A549 (cell line): ENCODE data around the gene INSYN1. TPM values are rescaled to one million over a fixed set of nuclear protein-coding genes. Genes with fewer than 3 reads are reported as not detected.

Source experiments
- ATAC-seq, 2 experiments: fragments of 200-7000 bp in 1 of 2; fragments of >200 bp in 1 of 2; cut with Nextera tagmentation in 1 of 2; cut with Tn5 transposase in 1 of 2; 3 replicates each; pipeline versions ENCODE4 v1.8.0 to v1.9.1; 2018 to 2020; ENCODE audit warnings: mild to moderate bottlenecking in 1 of 2, moderate library complexity in 1 of 2
- CTCF ChIA-PET: fragments of 300-600 bp; sonication (Branson Sonifier 250); formaldehyde crosslinking; extraction: SDS; loops from one replicate; lab custom pipeline; 2021; ENCODE audit warnings: antibody characterized with exemption, inconsistent platforms; lab: Yijun Ruan, JAX
- POLR2A ChIA-PET: fragments of 350-600 bp; formaldehyde crosslinking; extraction: SDS; loops from one replicate; lab custom pipeline; 2021; ENCODE audit warnings: antibody characterized with exemption, inconsistent platforms; lab: Yijun Ruan, JAX
- DNase-seq, 2 experiments: peaks; one replicate each; pipeline versions ENCODE4 v3.0.0 to v3.0.0-alpha.2; 2011 to 2016; ENCODE audit warnings: low read depth in 1 of 2, low spot score in 1 of 2
- FAIRE-seq: peaks from 2 replicates; lab custom pipeline; 2011; peaks lifted over from hg19 to GRCh38; lab: Jason Lieb, UNC
- H3K27ac ChIP-seq, 2 experiments: fragments of >200 bp; sonication (Bioruptor Twin); formaldehyde crosslinking; 3 replicates each; pipeline ENCODE4 v1.5.1; 2016 to 2017
- H3K4me1 ChIP-seq: fragments of >200 bp; sonication (Bioruptor Twin); formaldehyde crosslinking; 3 replicates; pipeline ENCODE4 v1.6.1; 2016
- H3K4me2 ChIP-seq: fragments of >200 bp; sonication (Bioruptor Twin); formaldehyde crosslinking; 3 replicates; pipeline ENCODE4 v1.6.1; 2016
- H3K4me3 ChIP-seq: fragments of >200 bp; sonication (Bioruptor Twin); formaldehyde crosslinking; 3 replicates; pipeline ENCODE4 v1.5.1; 2016
- H3K9me3 ChIP-seq: fragments of >200 bp; sonication (Bioruptor Twin); formaldehyde crosslinking; 3 replicates; pipeline ENCODE4 v1.6.1; 2016
- BHLHE40 ChIP-seq: IDR thresholded peaks from 2 replicates; pipeline ENCODE4 v1.6.1; 2012; ENCODE audit warnings: low read depth, low read length, inconsistent platforms
- CBX8 ChIP-seq: fragments of 200-600 bp; sonication (generic); IDR thresholded peaks from 2 replicates; pipeline ENCODE4 v1.6.1; 2016
- EHF ChIP-seq: fragments of 250-450 bp; sonication (Bioruptor Pico); IDR thresholded peaks from 2 replicates; pipeline ENCODE4 v1.5.0; 2020; ENCODE audit warnings: mild to moderate bottlenecking
- FOSB ChIP-seq: fragments of 250-450 bp; sonication (Bioruptor Pico); IDR thresholded peaks from 2 replicates; pipeline ENCODE4 v1.5.0; 2020; ENCODE audit warnings: mild to moderate bottlenecking, moderate library complexity
- FOSL2 ChIP-seq, 2 experiments: fragments of 450-650 bp in 1 of 2; fragments of >200 bp in 1 of 2; sonication (Bioruptor Twin) in 1 of 2; formaldehyde crosslinking; IDR thresholded peaks; 2 replicates each; pipeline versions ENCODE4 v1.5.0 to v1.6.1; 2016 to 2020; ENCODE audit warnings: mild to moderate bottlenecking in 1 of 2, moderate library complexity in 1 of 2
- GATA3 ChIP-seq: IDR thresholded peaks from 2 replicates; pipeline ENCODE4 v1.6.1; 2012; ENCODE audit warnings: borderline replicate concordance
- HEYL ChIP-seq: fragments of 250-450 bp; sonication (Bioruptor Pico); IDR thresholded peaks from 2 replicates; pipeline ENCODE4 v1.8.0; 2021; ENCODE audit warnings: mild to moderate bottlenecking, moderate library complexity
- HOXA7 ChIP-seq: fragments of 250-450 bp; sonication (Bioruptor Pico); IDR thresholded peaks from 2 replicates; pipeline ENCODE4 v1.5.0; 2020; ENCODE audit warnings: mild to moderate bottlenecking, moderate library complexity
- HOXB5 ChIP-seq: fragments of 250-450 bp; sonication (Bioruptor Pico); IDR thresholded peaks from 2 replicates; pipeline ENCODE4 v1.5.0; 2020; ENCODE audit warnings: mild to moderate bottlenecking, moderate library complexity
- KDM1A ChIP-seq: fragments of 200-600 bp; sonication (generic); IDR thresholded peaks from 2 replicates; pipeline ENCODE4 v1.6.1; 2016; ENCODE audit warnings: low read depth, mild to moderate bottlenecking
- MAFK ChIP-seq: fragments of 450-650 bp; IDR thresholded peaks from 2 replicates; pipeline ENCODE4 v1.6.1; 2014; ENCODE audit not compliant: partially characterized antibody
- MAZ ChIP-seq: fragments of 150-350 bp; IDR thresholded peaks from 2 replicates; pipeline ENCODE4 v1.6.1; 2014; ENCODE audit warnings: antibody characterized with exemption, low read depth, low read length, borderline replicate concordance
- NFE2L2 ChIP-seq: fragments of 150-350 bp; conservative IDR thresholded peaks from 2 replicates; pipeline ENCODE4 v1.6.1; 2014; ENCODE audit warnings: low read length
- PHF8 ChIP-seq: fragments of 200-600 bp; sonication (generic); IDR thresholded peaks from 2 replicates; pipeline ENCODE4 v1.6.1; 2016; ENCODE audit warnings: low read depth, mild to moderate bottlenecking, antibody characterized with exemption, moderate library complexity, borderline replicate concordance
- RAD21 ChIP-seq, 2 experiments: fragments of >200 bp in 1 of 2; sonication (Bioruptor Twin) in 1 of 2; formaldehyde crosslinking in 1 of 2; IDR thresholded peaks in 1 of 2; conservative IDR thresholded peaks in 1 of 2; 2 replicates in 1 of 2; 3 replicates in 1 of 2; pipeline ENCODE4 v1.6.1; 2012 to 2018; ENCODE audit warnings: inconsistent platforms in 1 of 2
- RCOR1 ChIP-seq: fragments of 150-350 bp; IDR thresholded peaks from 2 replicates; pipeline ENCODE4 v1.6.1; 2014; ENCODE audit warnings: antibody characterized with exemption, low read length, low read depth
- SREBF2 ChIP-seq: fragments of 450-650 bp; IDR thresholded peaks from 2 replicates; pipeline ENCODE4 v1.6.1; 2014; ENCODE audit warnings: mild to moderate bottlenecking, moderate library complexity
- TP53 ChIP-seq: fragments of 250-450 bp; sonication (Bioruptor Pico); IDR thresholded peaks from 2 replicates; pipeline ENCODE4 v1.5.0; 2021; ENCODE audit warnings: mild to moderate bottlenecking, moderate library complexity
- ZC3H11A ChIP-seq: fragments of 450-650 bp; IDR thresholded peaks from 2 replicates; pipeline ENCODE4 v1.6.1; 2014; ENCODE audit warnings: antibody characterized with exemption, mild to moderate bottlenecking
- ZNF302 ChIP-seq: fragments of 250-450 bp; sonication (Bioruptor Pico); IDR thresholded peaks from 2 replicates; pipeline ENCODE4 v1.9.0; 2021; ENCODE audit warnings: inconsistent platforms, mild to moderate bottlenecking, moderate library complexity
- ZSCAN20 ChIP-seq: fragments of 250-450 bp; sonication (Bioruptor Pico); IDR thresholded peaks from 2 replicates; pipeline ENCODE4 v1.8.0; 2022; ENCODE audit warnings: mild to moderate bottlenecking, moderate library complexity
- WGBS: methylation state at CpG from one replicate; pipeline ENCODE4 v1.1.6; 2017; ENCODE audit errors: missing lambda C conversion rate; 5-methylcytosine and 5-hydroxymethylcytosine counted together
- polyA plus RNA-seq, 4 experiments: library from polyadenylated mRNA; depleted of rRNA in 3 of 4; stranded (reverse); fragments of >200 nt; fragmentation: RNase III in 1 of 4; extraction: RNeasy Plus Mini Kit Qiagen cat#74134 plus additional on column Dnase treatment in 1 of 4; gene quantifications; 2 replicates in 3 of 4; 3 replicates in 1 of 4; pipeline ENCODE4 v1.2.3, GENCODE V29; 2011 to 2017
- TF ChIP-seq, protein P1 (sequence below): IDR thresholded peaks from 2 replicates; pipeline ENCODE4 v1.6.1; 2012
- TF ChIP-seq, protein P2 (sequence below): fragments of 450-650 bp; IDR thresholded peaks from 2 replicates; pipeline ENCODE4 v1.6.1; 2014; ENCODE audit warnings: antibody characterized with exemption
- TF ChIP-seq, protein P3 (sequence below): fragments of 200-600 bp; sonication (generic); IDR thresholded peaks from 2 replicates; pipeline ENCODE4 v1.6.1; 2016; ENCODE audit warnings: antibody characterized with exemption, mild to moderate bottlenecking, moderate library complexity
- TF ChIP-seq, protein P4 (sequence below): fragments of 250-450 bp; sonication (Bioruptor Pico); IDR thresholded peaks from 2 replicates; pipeline ENCODE4 v1.5.0; 2021; ENCODE audit warnings: mild to moderate bottlenecking, moderate library complexity, borderline replicate concordance

Gene INSYN1
- polyA plus RNA-seq, 2 of the 4 experiments (the other 2 are of a cell fraction): 0.54 to 1.9 TPM

DNA sequence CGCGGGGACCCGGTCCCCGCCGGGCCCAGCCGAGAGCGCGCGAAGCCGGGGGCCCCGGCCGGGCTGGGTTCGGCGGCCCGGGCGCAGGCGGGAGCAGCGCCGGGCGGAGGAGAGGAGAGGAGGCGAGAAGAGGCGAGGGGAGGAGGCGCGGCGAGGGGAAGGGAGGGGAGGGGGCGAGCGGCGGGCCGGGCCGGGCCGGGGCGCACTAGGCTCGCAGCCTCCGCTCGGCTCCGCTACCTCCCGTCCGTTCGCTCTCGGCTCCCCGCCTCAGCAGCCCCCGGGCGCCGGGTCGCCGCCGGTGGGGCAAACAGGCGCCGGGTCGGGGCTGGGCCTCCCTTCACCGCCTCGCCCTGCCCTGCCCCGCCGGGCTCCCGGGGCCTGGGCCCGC, 351 bp downstream of the INSYN1 start (continued):
- TF ChIP-seq, protein P1, sequence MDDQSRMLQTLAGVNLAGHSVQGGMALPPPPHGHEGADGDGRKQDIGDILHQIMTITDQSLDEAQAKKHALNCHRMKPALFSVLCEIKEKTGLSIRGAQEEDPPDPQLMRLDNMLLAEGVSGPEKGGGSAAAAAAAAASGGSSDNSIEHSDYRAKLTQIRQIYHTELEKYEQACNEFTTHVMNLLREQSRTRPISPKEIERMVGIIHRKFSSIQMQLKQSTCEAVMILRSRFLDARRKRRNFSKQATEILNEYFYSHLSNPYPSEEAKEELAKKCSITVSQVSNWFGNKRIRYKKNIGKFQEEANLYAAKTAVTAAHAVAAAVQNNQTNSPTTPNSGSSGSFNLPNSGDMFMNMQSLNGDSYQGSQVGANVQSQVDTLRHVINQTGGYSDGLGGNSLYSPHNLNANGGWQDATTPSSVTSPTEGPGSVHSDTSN: no peak
- TF ChIP-seq, protein P2, sequence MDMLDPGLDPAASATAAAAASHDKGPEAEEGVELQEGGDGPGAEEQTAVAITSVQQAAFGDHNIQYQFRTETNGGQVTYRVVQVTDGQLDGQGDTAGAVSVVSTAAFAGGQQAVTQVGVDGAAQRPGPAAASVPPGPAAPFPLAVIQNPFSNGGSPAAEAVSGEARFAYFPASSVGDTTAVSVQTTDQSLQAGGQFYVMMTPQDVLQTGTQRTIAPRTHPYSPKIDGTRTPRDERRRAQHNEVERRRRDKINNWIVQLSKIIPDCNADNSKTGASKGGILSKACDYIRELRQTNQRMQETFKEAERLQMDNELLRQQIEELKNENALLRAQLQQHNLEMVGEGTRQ: no peak
- TF ChIP-seq CBX8: no peak

DNA sequence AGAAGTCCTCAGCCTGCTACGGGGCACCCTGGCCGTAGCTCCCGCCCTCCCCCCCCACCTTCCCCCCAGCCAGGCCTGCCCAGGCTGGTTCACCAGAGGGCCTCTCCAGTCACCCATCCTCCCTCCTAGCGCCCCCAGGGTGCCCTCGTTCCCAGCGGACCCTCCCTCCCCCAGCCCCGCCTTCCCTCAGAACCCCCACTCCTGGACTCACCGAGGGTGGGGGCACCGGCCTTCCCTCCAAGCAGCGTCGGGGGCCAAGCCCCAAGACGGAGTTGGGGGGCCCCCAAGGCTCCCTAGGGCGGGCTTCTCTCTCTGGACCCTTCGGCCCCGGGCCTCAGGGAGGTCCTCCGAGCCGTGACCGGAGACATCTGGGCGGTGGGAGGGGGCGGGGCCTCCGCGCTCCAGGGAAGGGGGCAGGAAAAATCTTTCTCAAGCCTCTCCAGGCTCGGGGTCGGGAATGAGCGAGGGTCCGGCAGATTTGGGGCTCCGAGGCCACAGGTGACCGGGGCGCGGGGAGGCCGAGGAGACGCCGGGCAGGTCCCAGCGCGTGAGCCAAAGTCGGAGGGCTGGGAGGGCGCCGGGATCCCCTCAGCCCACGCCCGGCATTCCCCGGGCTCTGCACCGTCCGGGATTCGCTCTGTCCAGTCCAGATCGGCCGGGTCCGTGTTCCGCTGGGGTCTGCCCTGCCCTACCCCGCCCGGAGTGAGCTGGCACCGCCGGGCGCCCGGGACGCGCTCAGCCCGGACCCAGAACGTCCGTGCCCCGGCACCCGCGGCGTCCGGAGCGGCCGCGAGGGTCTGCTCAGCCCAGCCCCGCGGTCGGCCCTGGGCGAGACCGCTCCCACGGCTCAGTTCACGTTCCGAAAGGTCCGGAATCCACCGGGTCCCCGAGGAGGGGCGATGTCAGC, 999 bp downstream of the INSYN1 start:
- Histone ChIP-seq H3K27ac (peak overlapping the region; percentile 15 to 86; a peak in 4 of 6 replicates), H3K4me1 (peaks cover 4% of the 10 kb centered on the region; the same call in 2 of the 3 replicates), H3K4me3 (peak overlapping the region; percentile 50), H3K4me2 (peak overlapping the region; percentile 89), H3K9me3 (no peaks in the 10 kb centered on the region)
- no peak for DNase-seq
- CTCF ChIA-PET: interaction anchor here (0.9 kb wide), 1 partner anchor 14 kb away, joined by 3 read pairs; no protein-coding TSS in a partner anchor
- TF ChIP-seq BHLHE40: no peak
- TF ChIP-seq RCOR1: no peak
- TF ChIP-seq FOSB (CRISPR knock-in tag): no peak
- TF ChIP-seq FOSL2 (IDR thresholded peaks at IDR 0.05): no peak
- TF ChIP-seq FOSL2 (CRISPR knock-in tag; IDR thresholded peaks at IDR 0.05): no peak
- no peak for TF ChIP-seq ZC3H11A
- POLR2A ChIA-PET: no interaction called here
- ATAC-seq: peak; percentile 18 to 67; a peak in 3 of 6 replicates
- FAIRE-seq: no peak
- 0% methylated on average over 5 of the region's 79 CpGs for WGBS

DNA sequence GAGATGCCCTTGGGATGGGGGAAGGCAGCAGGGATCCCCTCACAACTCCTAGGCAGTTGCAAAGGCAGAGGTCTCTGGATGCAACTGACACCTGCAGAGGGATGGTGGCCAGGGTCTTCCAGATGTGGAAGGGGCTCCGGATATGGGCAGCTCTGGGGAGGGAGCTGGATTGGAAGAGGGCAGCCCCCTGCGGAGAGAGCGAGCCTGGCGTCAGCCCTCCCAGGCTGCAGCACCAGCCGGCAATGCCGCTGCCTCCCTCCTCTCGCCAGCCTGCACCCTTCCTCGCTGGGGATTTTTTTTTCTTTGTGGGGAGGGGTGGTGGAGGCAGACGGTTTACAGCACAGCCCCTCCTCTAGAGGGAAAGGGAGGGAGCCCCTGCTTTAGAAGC, 1.6 kb downstream of the INSYN1 start:
- ChIA-PET POLR2A (no interaction called here), CTCF (interaction anchor here (0.9 to 2.5 kb wide), 2 partner anchors 13 to 46 kb away, joined by 3 to 8 read pairs; no protein-coding TSS in a partner anchor)
- FAIRE-seq (no peak), DNase-seq (no peak), ATAC-seq (no peak)
- H3K4me2 ChIP-seq: peak overlapping the region; percentile 89; the same call in 2 of the 3 replicates
- no peak overlapping the region for H3K27ac ChIP-seq
- H3K4me3 ChIP-seq: no peak overlapping the region; the same call in 2 of the 3 replicates
- peaks cover 4% of the 10 kb centered on the region; the same call in 2 of the 3 replicates for H3K4me1 ChIP-seq
- no peaks in the 10 kb centered on the region for H3K9me3 ChIP-seq
- 80% methylated on average over 7 of the region's 9 CpGs for WGBS
- TF ChIP-seq TP53 (CRISPR knock-in tag): no peak
- TF ChIP-seq, protein P3, sequence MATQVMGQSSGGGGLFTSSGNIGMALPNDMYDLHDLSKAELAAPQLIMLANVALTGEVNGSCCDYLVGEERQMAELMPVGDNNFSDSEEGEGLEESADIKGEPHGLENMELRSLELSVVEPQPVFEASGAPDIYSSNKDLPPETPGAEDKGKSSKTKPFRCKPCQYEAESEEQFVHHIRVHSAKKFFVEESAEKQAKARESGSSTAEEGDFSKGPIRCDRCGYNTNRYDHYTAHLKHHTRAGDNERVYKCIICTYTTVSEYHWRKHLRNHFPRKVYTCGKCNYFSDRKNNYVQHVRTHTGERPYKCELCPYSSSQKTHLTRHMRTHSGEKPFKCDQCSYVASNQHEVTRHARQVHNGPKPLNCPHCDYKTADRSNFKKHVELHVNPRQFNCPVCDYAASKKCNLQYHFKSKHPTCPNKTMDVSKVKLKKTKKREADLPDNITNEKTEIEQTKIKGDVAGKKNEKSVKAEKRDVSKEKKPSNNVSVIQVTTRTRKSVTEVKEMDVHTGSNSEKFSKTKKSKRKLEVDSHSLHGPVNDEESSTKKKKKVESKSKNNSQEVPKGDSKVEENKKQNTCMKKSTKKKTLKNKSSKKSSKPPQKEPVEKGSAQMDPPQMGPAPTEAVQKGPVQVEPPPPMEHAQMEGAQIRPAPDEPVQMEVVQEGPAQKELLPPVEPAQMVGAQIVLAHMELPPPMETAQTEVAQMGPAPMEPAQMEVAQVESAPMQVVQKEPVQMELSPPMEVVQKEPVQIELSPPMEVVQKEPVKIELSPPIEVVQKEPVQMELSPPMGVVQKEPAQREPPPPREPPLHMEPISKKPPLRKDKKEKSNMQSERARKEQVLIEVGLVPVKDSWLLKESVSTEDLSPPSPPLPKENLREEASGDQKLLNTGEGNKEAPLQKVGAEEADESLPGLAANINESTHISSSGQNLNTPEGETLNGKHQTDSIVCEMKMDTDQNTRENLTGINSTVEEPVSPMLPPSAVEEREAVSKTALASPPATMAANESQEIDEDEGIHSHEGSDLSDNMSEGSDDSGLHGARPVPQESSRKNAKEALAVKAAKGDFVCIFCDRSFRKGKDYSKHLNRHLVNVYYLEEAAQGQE: no peak
- TF ChIP-seq HOXA7: no peak
- TF ChIP-seq, protein P4, sequence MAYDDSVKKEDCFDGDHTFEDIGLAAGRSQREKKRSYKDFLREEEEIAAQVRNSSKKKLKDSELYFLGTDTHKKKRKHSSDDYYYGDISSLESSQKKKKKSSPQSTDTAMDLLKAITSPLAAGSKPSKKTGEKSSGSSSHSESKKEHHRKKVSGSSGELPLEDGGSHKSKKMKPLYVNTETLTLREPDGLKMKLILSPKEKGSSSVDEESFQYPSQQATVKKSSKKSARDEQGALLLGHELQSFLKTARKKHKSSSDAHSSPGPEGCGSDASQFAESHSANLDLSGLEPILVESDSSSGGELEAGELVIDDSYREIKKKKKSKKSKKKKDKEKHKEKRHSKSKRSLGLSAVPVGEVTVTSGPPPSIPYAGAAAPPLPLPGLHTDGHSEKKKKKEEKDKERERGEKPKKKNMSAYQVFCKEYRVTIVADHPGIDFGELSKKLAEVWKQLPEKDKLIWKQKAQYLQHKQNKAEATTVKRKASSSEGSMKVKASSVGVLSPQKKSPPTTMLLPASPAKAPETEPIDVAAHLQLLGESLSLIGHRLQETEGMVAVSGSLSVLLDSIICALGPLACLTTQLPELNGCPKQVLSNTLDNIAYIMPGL: no peak
- TF ChIP-seq KDM1A: no peak
- TF ChIP-seq ZSCAN20 (CRISPR knock-in tag): no peak
- no peak for TF ChIP-seq HEYL (CRISPR knock-in tag)
- no peak for TF ChIP-seq RAD21 (conservative IDR thresholded peaks at IDR 0.05 in 1 of 2, IDR thresholded peaks at IDR 0.05 in 1 of 2)
- TF ChIP-seq MAFK: no peak
- TF ChIP-seq SREBF2: no peak
- TF ChIP-seq HOXB5 (CRISPR knock-in tag): no peak
- TF ChIP-seq NFE2L2: no peak
- TF ChIP-seq GATA3: no peak
- TF ChIP-seq ZNF302 (CRISPR knock-in tag): no peak
- no peak for TF ChIP-seq MAZ
- no peak for TF ChIP-seq EHF (CRISPR knock-in tag)
- TF ChIP-seq FOSB (CRISPR knock-in tag): no peak
- TF ChIP-seq PHF8: no peak
